KMS-11 (cell line): ENCODE results near the gene NHSL1.

Source experiments
- H2AFZ ChIP-seq: fragments of 200-600 bp; sonication (generic); 2 replicates; pipeline ENCODE4 v1.6.1; 2016; ENCODE audit warnings: antibody characterized with exemption, mixed run types, low read depth
- H3K27ac ChIP-seq: fragments of 200-600 bp; sonication (generic); 2 replicates; pipeline ENCODE4 v1.6.1; 2016; ENCODE audit warnings: mild to moderate bottlenecking, mixed run types
- H3K27me3 ChIP-seq: fragments of 200-600 bp; sonication (generic); 2 replicates; pipeline ENCODE4 v1.6.1; 2017; ENCODE audit warnings: mild to moderate bottlenecking, low read depth, mixed run types, moderate library complexity; ENCODE audit not compliant: insufficient read depth
- H3K36me3 ChIP-seq: fragments of 200-600 bp; sonication (generic); 2 replicates; pipeline ENCODE4 v1.6.1; 2017; ENCODE audit warnings: mild to moderate bottlenecking, mixed run types; ENCODE audit not compliant: insufficient read depth
- H3K4me1 ChIP-seq: fragments of 200-600 bp; sonication (generic); 2 replicates; pipeline ENCODE4 v1.6.1; 2016; ENCODE audit warnings: mild to moderate bottlenecking, low read depth, mixed run types; ENCODE audit not compliant: poor library complexity, severe bottlenecking
- H3K4me2 ChIP-seq: fragments of 200-600 bp; sonication (generic); 2 replicates; pipeline ENCODE4 v1.7.0; 2016; ENCODE audit warnings: mild to moderate bottlenecking, mixed run types
- H3K4me3 ChIP-seq: fragments of 200-600 bp; sonication (generic); IDR thresholded peaks from 2 replicates; pipeline ENCODE4 v1.6.1; 2017; ENCODE audit warnings: low read depth, low read length, mixed read lengths; ENCODE audit not compliant: insufficient read depth
- H3K79me2 ChIP-seq: fragments of 200-600 bp; sonication (generic); 2 replicates; pipeline ENCODE4 v1.6.1; 2016; ENCODE audit warnings: low read depth, mixed run types; ENCODE audit not compliant: insufficient read depth
- H3K9ac ChIP-seq: fragments of 200-600 bp; sonication (generic); 2 replicates; pipeline ENCODE4 v1.6.1; 2016; ENCODE audit warnings: mild to moderate bottlenecking, mixed run types
- H4K20me1 ChIP-seq: fragments of 200-600 bp; sonication (generic); 2 replicates; pipeline ENCODE4 v1.6.1; 2016; ENCODE audit warnings: mild to moderate bottlenecking, mixed run types; ENCODE audit not compliant: insufficient read depth
- TF ChIP-seq, protein P1 (sequence below): fragments of 200-600 bp; sonication (generic); conservative IDR thresholded peaks from 2 replicates; pipeline ENCODE4 v1.6.1; 2017; ENCODE audit warnings: low read depth, mild to moderate bottlenecking, antibody characterized with exemption, low read length, moderate library complexity, mixed read lengths

NHSL1 gene

DNA sequence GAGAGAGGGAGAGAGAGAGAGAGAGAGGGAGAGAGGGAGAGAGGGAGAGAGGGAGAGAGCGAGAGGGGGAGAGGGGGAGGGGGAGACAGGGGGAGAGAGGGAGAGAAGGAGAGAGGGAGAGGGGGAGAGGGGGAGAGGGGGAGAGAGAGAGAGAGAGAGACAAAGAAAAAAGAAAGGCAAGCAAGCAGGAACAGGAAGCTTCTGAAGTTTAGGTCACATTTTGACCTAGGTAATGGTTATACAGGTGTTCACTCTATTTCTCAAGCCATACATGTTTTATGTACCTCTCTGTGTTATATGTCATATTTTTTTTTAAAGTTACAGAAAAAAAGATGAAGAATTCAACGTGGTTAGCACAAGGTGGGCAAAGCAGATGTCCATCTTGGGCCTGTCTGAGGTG, 9.4 kb downstream of the NHSL1 start:
- Histone ChIP-seq H2AFZ (no peak overlapping the region), H3K27ac (no peak overlapping the region), H4K20me1 (no peaks in the 10 kb centered on the region), H3K4me3 (no peak overlapping the region), H3K4me1 (no peaks in the 10 kb centered on the region), H3K36me3 (no peaks in the 10 kb centered on the region), H3K79me2 (no peaks in the 10 kb centered on the region), H3K4me2 (no peak overlapping the region), H3K9ac (no peak overlapping the region), H3K27me3 (no peaks in the 10 kb centered on the region)
- TF ChIP-seq, protein P1, sequence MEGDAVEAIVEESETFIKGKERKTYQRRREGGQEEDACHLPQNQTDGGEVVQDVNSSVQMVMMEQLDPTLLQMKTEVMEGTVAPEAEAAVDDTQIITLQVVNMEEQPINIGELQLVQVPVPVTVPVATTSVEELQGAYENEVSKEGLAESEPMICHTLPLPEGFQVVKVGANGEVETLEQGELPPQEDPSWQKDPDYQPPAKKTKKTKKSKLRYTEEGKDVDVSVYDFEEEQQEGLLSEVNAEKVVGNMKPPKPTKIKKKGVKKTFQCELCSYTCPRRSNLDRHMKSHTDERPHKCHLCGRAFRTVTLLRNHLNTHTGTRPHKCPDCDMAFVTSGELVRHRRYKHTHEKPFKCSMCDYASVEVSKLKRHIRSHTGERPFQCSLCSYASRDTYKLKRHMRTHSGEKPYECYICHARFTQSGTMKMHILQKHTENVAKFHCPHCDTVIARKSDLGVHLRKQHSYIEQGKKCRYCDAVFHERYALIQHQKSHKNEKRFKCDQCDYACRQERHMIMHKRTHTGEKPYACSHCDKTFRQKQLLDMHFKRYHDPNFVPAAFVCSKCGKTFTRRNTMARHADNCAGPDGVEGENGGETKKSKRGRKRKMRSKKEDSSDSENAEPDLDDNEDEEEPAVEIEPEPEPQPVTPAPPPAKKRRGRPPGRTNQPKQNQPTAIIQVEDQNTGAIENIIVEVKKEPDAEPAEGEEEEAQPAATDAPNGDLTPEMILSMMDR: no peak

DNA sequence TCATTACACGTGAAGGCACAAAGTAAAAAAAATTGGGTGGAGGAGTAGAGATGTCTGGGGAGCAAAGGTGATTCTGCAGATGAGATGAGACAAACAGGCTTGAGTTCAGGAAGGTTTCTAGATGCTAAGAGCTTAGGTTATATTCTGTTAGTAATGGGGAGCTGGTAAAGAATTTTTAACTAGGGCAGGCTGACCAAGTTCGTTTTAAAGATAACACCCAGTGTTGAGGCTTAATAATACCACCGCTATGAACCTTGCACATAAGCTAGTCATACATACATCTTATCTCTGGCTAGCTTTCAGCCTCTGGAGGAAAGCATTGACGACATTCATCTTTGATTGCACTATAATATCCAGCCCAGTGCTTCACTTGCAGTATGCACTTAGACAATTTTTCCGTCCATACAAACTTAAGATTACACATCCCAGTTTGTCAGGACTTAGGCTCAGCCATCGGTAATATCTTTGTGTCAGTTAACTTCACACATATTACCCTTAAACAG, 12.1 kb downstream of the NHSL1 start:
- no peak overlapping the region for H3K9ac ChIP-seq
- no peaks in the 10 kb centered on the region for H3K79me2 ChIP-seq
- no peaks in the 10 kb centered on the region for H3K4me1 ChIP-seq
- no peak overlapping the region for H3K27ac ChIP-seq
- TF ChIP-seq, protein P1: no peak
- no peaks in the 10 kb centered on the region for H3K36me3 ChIP-seq
- no peaks in the 10 kb centered on the region for H4K20me1 ChIP-seq
- H2AFZ ChIP-seq: no peak overlapping the region
- no peak overlapping the region for H3K4me2 ChIP-seq
- no peaks in the 10 kb centered on the region for H3K27me3 ChIP-seq
- H3K4me3 ChIP-seq: no peak overlapping the region

DNA sequence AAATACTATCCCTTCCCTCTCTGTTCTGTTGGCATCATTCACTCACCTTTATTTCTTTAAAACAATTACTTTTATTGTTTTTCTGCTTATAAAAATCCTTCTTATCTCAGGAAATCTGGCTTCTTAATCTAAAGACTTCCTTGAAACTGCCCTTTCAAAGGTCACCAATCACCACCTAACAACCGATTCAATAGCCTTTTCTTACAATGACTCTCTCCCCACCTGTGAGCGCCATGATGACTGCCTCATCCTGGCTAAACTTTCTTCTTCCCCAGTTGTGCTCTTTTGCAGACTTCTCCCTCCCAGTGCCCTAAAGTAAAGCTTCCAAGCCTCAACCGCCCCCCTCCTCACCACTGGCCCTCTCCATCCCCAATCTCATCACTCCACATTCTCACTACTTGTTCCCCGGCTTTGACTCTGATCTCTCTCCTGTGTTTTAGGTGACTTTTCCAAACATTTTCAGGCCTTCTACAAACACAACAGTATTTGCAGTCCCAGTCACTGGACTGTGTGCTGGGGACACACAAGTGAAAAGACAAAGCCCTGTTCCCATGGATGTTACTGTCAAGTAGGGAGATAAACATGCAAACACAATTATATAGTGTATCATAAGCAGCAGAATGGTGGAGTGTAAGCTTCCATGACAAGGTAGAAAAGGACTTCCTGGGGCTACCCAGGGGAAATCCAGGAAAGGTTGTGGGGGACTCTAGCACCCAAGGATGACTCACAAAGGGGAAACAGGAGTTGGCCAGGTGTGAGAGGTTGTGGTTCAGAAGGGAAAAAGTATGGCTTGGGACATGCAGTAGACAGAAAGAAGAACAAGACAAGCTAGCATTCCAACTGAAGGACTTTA, 12.8 kb downstream of the NHSL1 start:
- H3K27me3 ChIP-seq: no peaks in the 10 kb centered on the region
- no peak overlapping the region for H3K4me2 ChIP-seq
- no peak overlapping the region for H3K9ac ChIP-seq
- no peak overlapping the region for H2AFZ ChIP-seq
- no peaks in the 10 kb centered on the region for H3K79me2 ChIP-seq
- no peaks in the 10 kb centered on the region for H3K36me3 ChIP-seq
- H4K20me1 ChIP-seq: no peaks in the 10 kb centered on the region
- no peak overlapping the region for H3K27ac ChIP-seq
- TF ChIP-seq, protein P1: no peak
- no peaks in the 10 kb centered on the region for H3K4me1 ChIP-seq
- no peak overlapping the region for H3K4me3 ChIP-seq

DNA sequence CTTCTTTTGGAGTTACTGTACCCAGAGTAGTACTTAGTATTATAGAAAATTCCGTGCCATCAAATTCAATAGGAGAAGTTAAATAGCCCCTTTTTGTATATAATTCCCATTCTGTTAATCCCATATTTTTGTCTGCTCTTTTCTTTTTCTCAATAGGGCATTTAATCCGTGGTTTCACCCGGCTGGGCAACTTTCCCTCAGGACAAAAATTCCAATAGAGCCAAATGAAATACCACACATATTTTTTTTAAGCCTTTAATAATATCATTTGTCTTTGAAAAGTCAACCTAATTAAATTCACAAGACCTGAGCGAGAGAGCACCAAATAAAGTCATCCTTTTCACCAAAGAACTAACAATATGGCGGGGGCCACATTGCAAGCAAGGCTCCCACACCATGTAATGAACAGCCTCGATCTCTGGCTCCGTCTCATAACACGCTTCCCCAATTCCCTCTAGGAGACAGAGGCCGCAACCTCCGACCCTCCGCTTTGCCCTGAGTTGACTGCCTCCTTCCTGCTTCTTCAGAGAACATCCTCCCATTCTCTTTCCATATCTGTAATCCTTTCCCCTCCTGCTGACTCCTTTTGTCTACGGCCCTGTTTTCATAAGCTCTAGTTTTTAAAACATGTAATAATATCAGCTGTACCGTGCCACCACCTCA, 13.6 kb downstream of the NHSL1 start:
- H3K27ac ChIP-seq: no peak overlapping the region
- H4K20me1 ChIP-seq: no peaks in the 10 kb centered on the region
- no peak overlapping the region for H2AFZ ChIP-seq
- H3K27me3 ChIP-seq: no peaks in the 10 kb centered on the region
- no peak overlapping the region for H3K4me3 ChIP-seq
- no peak overlapping the region for H3K9ac ChIP-seq
- TF ChIP-seq, protein P1: no peak
- no peaks in the 10 kb centered on the region for H3K79me2 ChIP-seq
- H3K4me1 ChIP-seq: no peaks in the 10 kb centered on the region
- H3K4me2 ChIP-seq: no peak overlapping the region
- no peaks in the 10 kb centered on the region for H3K36me3 ChIP-seq
